GM12878 (cell line): ENCODE results near the gene PDGFB. TPM values are rescaled to one million over a fixed set of nuclear protein-coding genes. Genes with fewer than 3 reads are reported as not detected.

Experiments used
- ATAC-seq: fragments of 200-7000 bp; cut with Tn5 transposase; 3 replicates; pipeline ENCODE4 v1.9.1; 2020; ENCODE audit warnings: mild to moderate bottlenecking, moderate library complexity
- BruUV-seq: library from RNA; stranded (reverse); fragments of 400-500 nt; replicated peaks from 2 replicates; lab custom pipeline; 2021; lab: Mats Ljungman, UMichigan
- CTCF ChIA-PET: fragments of 300-600 bp; sonication (Branson Sonifier 250); formaldehyde crosslinking; extraction: SDS; loops from one replicate; lab custom pipeline; 2021; ENCODE audit warnings: inconsistent platforms; lab: Yijun Ruan, JAX
- POLR2A ChIA-PET: fragments of 350-600 bp; formaldehyde crosslinking; extraction: SDS; loops from one replicate; lab custom pipeline; 2021; ENCODE audit warnings: inconsistent platforms; lab: Charles Lee
- RAD21 ChIA-PET: fragments of 300-600 bp; sonication (Branson Sonifier 250); formaldehyde crosslinking; loops from one replicate; lab custom pipeline; 2023; ENCODE audit warnings: antibody characterized with exemption; ENCODE audit not compliant: unreplicated experiment; lab: Charles Lee
- SMC1A ChIA-PET: fragments of 300-600 bp; sonication (Branson Sonifier 250); formaldehyde crosslinking; loops from one replicate; lab custom pipeline; 2023; ENCODE audit not compliant: unreplicated experiment, uncharacterized antibody; lab: Charles Lee
- DNase-seq: peaks from one replicate; pipeline ENCODE4 v3.0.0-alpha.2; 2011; ENCODE audit warnings: low read depth, low spot score
- FAIRE-seq: peaks from 3 replicates; lab custom pipeline; 2011; peaks lifted over from hg19 to GRCh38; lab: Jason Lieb, UNC
- H2AFZ ChIP-seq: 2 replicates; pipeline ENCODE4 v1.6.0; 2011; ENCODE audit warnings: low read depth, low read length, control low read depth; ENCODE audit not compliant: control insufficient read depth
- H3K27ac ChIP-seq: 2 replicates; pipeline ENCODE4 v1.5.1; 2011; ENCODE audit warnings: control low read depth; ENCODE audit not compliant: control insufficient read depth, insufficient read depth
- H3K27me3 ChIP-seq, 2 experiments: replicated peaks in 1 of 2; 2 replicates each; pipeline versions ENCODE4 v1.6.0 to v1.6.1; 2011; ENCODE audit warnings: low read length in 1 of 2; ENCODE audit not compliant: control insufficient read depth in 2 of 2, insufficient read depth in 2 of 2
- H3K36me3 ChIP-seq, 2 experiments: 2 replicates each; pipeline ENCODE4 v1.5.1; 2011; ENCODE audit warnings: low read length in 1 of 2; ENCODE audit not compliant: control insufficient read depth in 2 of 2, insufficient read depth in 2 of 2
- H3K4me1 ChIP-seq: 2 replicates; pipeline ENCODE4 v1.6.1; 2011; ENCODE audit warnings: mild to moderate bottlenecking, low read length, moderate library complexity, mixed read lengths; ENCODE audit not compliant: control insufficient read depth, insufficient read depth
- H3K4me2 ChIP-seq: 2 replicates; pipeline ENCODE4 v1.6.0; 2011; ENCODE audit warnings: control low read depth; ENCODE audit not compliant: control insufficient read depth, insufficient read depth
- H3K4me3 ChIP-seq: fragments of 200-600 bp; sonication (generic); 2 replicates; pipeline ENCODE4 v1.5.1; 2016
- H3K79me2 ChIP-seq: 2 replicates; pipeline ENCODE4 v1.6.0; 2011; ENCODE audit warnings: low read length; ENCODE audit not compliant: control insufficient read depth, insufficient read depth
- H3K9ac ChIP-seq: 2 replicates; pipeline ENCODE4 v1.8.0; 2011; ENCODE audit warnings: low read length, control low read depth, mixed read lengths; ENCODE audit not compliant: control insufficient read depth, insufficient read depth
- H3K9me3 ChIP-seq: replicated peaks from 3 replicates; pipeline ENCODE4 v1.5.1; 2011; ENCODE audit warnings: mild to moderate bottlenecking, low read length; ENCODE audit not compliant: control insufficient read depth, insufficient read depth
- H4K20me1 ChIP-seq: 2 replicates; pipeline ENCODE4 v1.6.0; 2011; ENCODE audit not compliant: control insufficient read depth, insufficient read depth
- ASH2L ChIP-seq: fragments of 300-600, 200-600 bp; sonication (generic); IDR thresholded peaks from 2 replicates; pipeline ENCODE4 v1.6.1; 2017; ENCODE audit warnings: low read depth, mild to moderate bottlenecking, borderline replicate concordance
- BCL3 ChIP-seq: IDR thresholded peaks from 2 replicates; pipeline ENCODE4 v1.6.1; 2011; ENCODE audit warnings: borderline replicate concordance, low read depth, mild to moderate bottlenecking, moderate library complexity, low read length; ENCODE audit not compliant: insufficient read depth, poor library complexity, severe bottlenecking
- FOXM1 ChIP-seq: IDR thresholded peaks from 2 replicates; pipeline ENCODE4 v1.6.1; 2012; ENCODE audit warnings: low read depth, mild to moderate bottlenecking, inconsistent platforms, low read length, moderate library complexity
- IRF4 ChIP-seq: IDR thresholded peaks from 2 replicates; pipeline ENCODE4 v1.6.1; 2011; ENCODE audit warnings: low read depth, low read length
- MTA2 ChIP-seq: fragments of 450-650 bp; IDR thresholded peaks from 2 replicates; pipeline ENCODE4 v1.6.1; 2016; ENCODE audit warnings: low read depth, mild to moderate bottlenecking, moderate library complexity
- ZBTB4 ChIP-seq: fragments of 450-650 bp; formaldehyde crosslinking; IDR thresholded peaks from 2 replicates; pipeline ENCODE4 v1.4.0; 2022; ENCODE audit warnings: mild to moderate bottlenecking, moderate library complexity
- WGBS: methylation state at CpG from one replicate; pipeline ENCODE4 v1.1.6; 2016; ENCODE audit warnings: low lambda C conversion rate; ENCODE audit not compliant: insufficient replicate concordance, insufficient coverage; ENCODE audit errors: missing lambda C conversion rate; 5-methylcytosine and 5-hydroxymethylcytosine counted together
- in situ Hi-C: fragments of 300-500 bp; cut with MboI; formaldehyde crosslinking; loops from 9 replicates; pipeline ENCODE4 v1.14.3; 2018; ENCODE audit warnings: mixed read lengths
- intact Hi-C: fragments of 100-400 bp; cut with micrococcal nuclease; formaldehyde crosslinking; loops from one replicate; pipeline ENCODE4 v1.14.2; 2022; ENCODE audit not compliant: unreplicated experiment
- polyA plus RNA-seq, 11 experiments: library from polyadenylated mRNA; depleted of rRNA in 4 of 11; unstranded in 6 of 11; stranded (reverse) in 5 of 11; fragments of >200 nt; fragmentation: Nextera tagmentation in 4 of 11; fragmentation: Illumina TruSeq in 1 of 11; extraction: Ambion mirVana in 4 of 11; extraction: Trizol in 1 of 11; gene quantifications; 1 replicate in 1 of 11; 2 replicates in 10 of 11; pipeline versions ENCODE4 v1.2.1 to v1.2.3, GENCODE V29; 2011 to 2016; ENCODE audit warnings: inconsistent platforms in 2 of 11, missing spikeins in 2 of 11, low read depth in 1 of 11
- total RNA-seq, 4 experiments: library from RNA; depleted of rRNA in 3 of 4; stranded (reverse); fragments of >200 nt in 3 of 4; fragmentation: Illumina TruSeq in 1 of 4; extraction: Trizol in 1 of 4; gene quantifications; 2 replicates each; pipeline versions ENCODE4 v1.2.1 to v1.2.3, GENCODE V29; 2013 to 2021
- TF ChIP-seq, protein P1 (sequence below): fragments of 450-650 bp; IDR thresholded peaks from 2 replicates; pipeline ENCODE4 v1.6.1; 2016; ENCODE audit warnings: mild to moderate bottlenecking, moderate library complexity, borderline replicate concordance

The PDGFB gene
- total and polyA plus RNA-seq, 10 of the 15 experiments (the other 5 are each of a cell fraction or from before 2014, with no cell fraction given), result 0.13 to 1.1 (median 0.56) TPM; not detected in 1

GRCh38 chr22:39206491-39206890 lies 38.3 kb downstream of the PDGFB start:
- TF ChIP-seq ZBTB4 (no peak), BCL3 (no peak), ASH2L (no peak), IRF4 (no peak), FOXM1 (no peak), MTA2 (no peak)
- TF ChIP-seq, protein P1, sequence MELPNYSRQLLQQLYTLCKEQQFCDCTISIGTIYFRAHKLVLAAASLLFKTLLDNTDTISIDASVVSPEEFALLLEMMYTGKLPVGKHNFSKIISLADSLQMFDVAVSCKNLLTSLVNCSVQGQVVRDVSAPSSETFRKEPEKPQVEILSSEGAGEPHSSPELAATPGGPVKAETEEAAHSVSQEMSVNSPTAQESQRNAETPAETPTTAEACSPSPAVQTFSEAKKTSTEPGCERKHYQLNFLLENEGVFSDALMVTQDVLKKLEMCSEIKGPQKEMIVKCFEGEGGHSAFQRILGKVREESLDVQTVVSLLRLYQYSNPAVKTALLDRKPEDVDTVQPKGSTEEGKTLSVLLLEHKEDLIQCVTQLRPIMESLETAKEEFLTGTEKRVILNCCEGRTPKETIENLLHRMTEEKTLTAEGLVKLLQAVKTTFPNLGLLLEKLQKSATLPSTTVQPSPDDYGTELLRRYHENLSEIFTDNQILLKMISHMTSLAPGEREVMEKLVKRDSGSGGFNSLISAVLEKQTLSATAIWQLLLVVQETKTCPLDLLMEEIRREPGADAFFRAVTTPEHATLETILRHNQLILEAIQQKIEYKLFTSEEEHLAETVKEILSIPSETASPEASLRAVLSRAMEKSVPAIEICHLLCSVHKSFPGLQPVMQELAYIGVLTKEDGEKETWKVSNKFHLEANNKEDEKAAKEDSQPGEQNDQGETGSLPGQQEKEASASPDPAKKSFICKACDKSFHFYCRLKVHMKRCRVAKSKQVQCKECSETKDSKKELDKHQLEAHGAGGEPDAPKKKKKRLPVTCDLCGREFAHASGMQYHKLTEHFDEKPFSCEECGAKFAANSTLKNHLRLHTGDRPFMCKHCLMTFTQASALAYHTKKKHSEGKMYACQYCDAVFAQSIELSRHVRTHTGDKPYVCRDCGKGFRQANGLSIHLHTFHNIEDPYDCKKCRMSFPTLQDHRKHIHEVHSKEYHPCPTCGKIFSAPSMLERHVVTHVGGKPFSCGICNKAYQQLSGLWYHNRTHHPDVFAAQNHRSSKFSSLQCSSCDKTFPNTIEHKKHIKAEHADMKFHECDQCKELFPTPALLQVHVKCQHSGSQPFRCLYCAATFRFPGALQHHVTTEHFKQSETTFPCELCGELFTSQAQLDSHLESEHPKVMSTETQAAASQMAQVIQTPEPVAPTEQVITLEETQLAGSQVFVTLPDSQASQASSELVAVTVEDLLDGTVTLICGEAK, result no peak
- TF ChIP-seq, all 136 proteins: peak for 0
- Histone ChIP-seq H3K4me2 (no peak overlapping the region), H3K27ac (no peak overlapping the region), H4K20me1 (no peaks in the 10 kb centered on the region), H3K27me3 (no peaks in the 10 kb centered on the region; a peak in 2 of 4 replicates), H3K4me3 (no peak overlapping the region), H3K9ac (no peak overlapping the region), H3K4me1 (peaks cover 7% of the 10 kb centered on the region), H3K79me2 (no peaks in the 10 kb centered on the region), H3K9me3 (no peaks in the 10 kb centered on the region), H3K36me3 (no peaks in the 10 kb centered on the region), H2AFZ (no peak overlapping the region)
- ATAC-seq (no peak), DNase-seq (no peak), FAIRE-seq (no peak)
- ChIA-PET POLR2A (interaction anchor here (0.6 to 0.7 kb wide), 3 partner anchors 82 to 233 kb away, joined by 3 to 4 read pairs (median 3); no protein-coding TSS in a partner anchor), SMC1A (interaction anchor here (1.6 kb wide), 1 partner anchor 9 kb away, joined by 4 read pairs; no protein-coding TSS in a partner anchor), RAD21 (no interaction called here), CTCF (no interaction called here)
- 59% methylated on average over 5 of the region's 7 CpGs for WGBS
- no TSS peak for BruUV-seq
- in situ Hi-C loops, result no loop called here
- intact Hi-C loops, result no loop called here
